ENCODE results near the gene PYGO2. TPM values are rescaled to one million over a fixed set of nuclear protein-coding genes. Genes with fewer than 3 reads are reported as not detected.

The PYGO2 gene
- total and polyA plus RNA-seq, 2 of the 8 experiments (the other 6 are each of a cell fraction or from before 2014, with no cell fraction given) = 31.0 to 31.6 TPM

GRCh38 chr1:154961207-154962155, at the start of gene PYGO2 (continued):
- TF ChIP-seq POU5F1 (IDR thresholded peaks at IDR 0.05; ENCODE audit: low read depth, low read length) (no peak), SIRT6 (IDR thresholded peaks at IDR 0.05; ENCODE audit: low read length) (no peak), HDAC2 (IDR thresholded peaks at IDR 0.05; ENCODE audit: borderline replicate concordance in 1 of 2, low read depth in 2 of 2, low read length in 2 of 2) (peak in 1 of 2 experiments; percentile 10; a peak in 1 of 4 replicates), TAF1 (IDR thresholded peaks at IDR 0.05; ENCODE audit: low read depth, low read length) (peak; percentile 86), SP1 (IDR thresholded peaks at IDR 0.05; ENCODE audit: low read depth, low read length) (no peak), SP2 (IDR thresholded peaks at IDR 0.05; ENCODE audit: low read length) (no peak), SIN3A (conservative IDR thresholded peaks at IDR 0.05 in 1 of 2, IDR thresholded peaks at IDR 0.05 in 1 of 2; ENCODE audit: low read depth in 1 of 2, low read length in 2 of 2) (peak; percentile 36 to 59; a peak in 3 of 4 replicates), KDM4A (IDR thresholded peaks at IDR 0.05; ENCODE audit: low read depth, low read length, severe bottlenecking) (peak; percentile 67), ATF3 (IDR thresholded peaks at IDR 0.05; ENCODE audit: insufficient read depth, low read depth, low read length) (no peak), TEAD4 (IDR thresholded peaks at IDR 0.05; ENCODE audit: low read depth, low read length) (no peak), SAP30 (IDR thresholded peaks at IDR 0.05; ENCODE audit: insufficient read depth, insufficient replicate concordance, low read length) (no peak), CTBP2 (IDR thresholded peaks at IDR 0.05; ENCODE audit: borderline replicate concordance, insufficient read depth, insufficient read length, low read length) (no peak), RXRA (IDR thresholded peaks at IDR 0.05; ENCODE audit: insufficient read depth, low read depth, low read length) (no peak), ASH2L (IDR thresholded peaks at IDR 0.05; ENCODE audit: low read length) (peak; percentile 78), POLR2A (IDR thresholded peaks at IDR 0.05; ENCODE audit: control extremely low read depth in 1 of 2, low read depth in 2 of 2, low read length in 2 of 2) (peak; percentile 85 to 90), EP300 (IDR thresholded peaks at IDR 0.05; ENCODE audit: borderline replicate concordance in 1 of 2, low read depth in 2 of 2, low read length in 2 of 2) (peak in 1 of 2 experiments; percentile 77; a peak in 1 of 3 replicates), KDM5A (IDR thresholded peaks at IDR 0.05; ENCODE audit: low read length) (0 out of 2 replicates have a peak, but pooled peaks have one; percentile 41), JUND (IDR thresholded peaks at IDR 0.05; ENCODE audit: low read length) (peak; percentile 64; the same call in 1 of the 2 replicates), FOSL1 (IDR thresholded peaks at IDR 0.05; ENCODE audit: insufficient read depth, low read depth, low read length) (no peak), EGR1 (IDR thresholded peaks at IDR 0.05; ENCODE audit: borderline replicate concordance, low read depth, low read length) (peak; percentile 19; the same call in 1 of the 2 replicates), SUZ12 (IDR thresholded peaks at IDR 0.05; ENCODE audit: low read length) (no peak), SP4 (IDR thresholded peaks at IDR 0.05; ENCODE audit: low read length) (no peak)

All from H1 (cell line).